Subcutaneous adipose tissue (tissue), 4 donors: Measurements from ENCODE around the gene MIEF1. TPM values are rescaled to one million over a fixed set of nuclear protein-coding genes. Genes with fewer than 3 reads are reported as not detected.

Experiments
- total RNA-seq, 4 donors: library from RNA; depleted of rRNA; stranded (reverse); fragments of >200 nt; gene quantifications; one replicate each; pipeline ENCODE4 v1.1.0, GENCODE V29; 2016
- TF ChIP-seq, protein P1 (sequence below): fragments of 450-650 bp; IDR thresholded peaks from one replicate; pipeline ENCODE4 v1.5.1; 2016; ENCODE audit warnings: low read depth, mild to moderate bottlenecking, control low read depth, antibody characterized with exemption, moderate library complexity

The MIEF1 gene
- total RNA-seq, 4 donors from 2014 or later, result 18.9 to 31.8 (median 22.0) TPM

DNA sequence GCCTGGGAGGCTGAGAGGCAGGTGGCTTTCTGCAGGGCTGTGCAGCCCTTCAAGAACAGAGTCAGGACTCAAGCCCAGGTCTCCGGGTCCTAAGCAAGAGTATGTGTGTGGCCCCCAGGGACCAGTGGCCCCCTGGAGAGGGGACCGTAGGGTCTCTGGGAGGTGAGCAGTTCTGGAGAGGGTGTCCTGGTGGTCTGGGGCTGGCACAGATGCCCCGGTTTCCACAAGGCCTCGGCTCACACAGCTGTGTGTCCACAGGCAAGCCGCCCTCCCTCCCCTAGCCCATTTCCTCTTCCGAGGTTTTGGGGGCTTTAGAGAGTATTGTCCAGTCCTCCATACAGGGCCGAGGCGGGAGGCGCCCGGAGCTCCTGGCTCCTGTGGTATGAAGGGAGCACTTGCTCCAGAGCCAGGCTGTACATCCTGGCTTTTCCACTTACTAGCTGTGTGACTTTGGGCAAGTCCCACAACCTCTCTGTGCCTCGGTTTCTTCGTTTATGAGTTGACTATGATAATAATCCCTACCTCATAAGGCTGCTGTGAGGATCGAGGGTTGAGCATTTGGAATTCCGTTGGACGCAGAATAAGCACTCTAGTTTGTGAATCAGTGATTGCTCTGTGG, 33.9 kb downstream of the MIEF1 start:
- TF ChIP-seq, protein P1, sequence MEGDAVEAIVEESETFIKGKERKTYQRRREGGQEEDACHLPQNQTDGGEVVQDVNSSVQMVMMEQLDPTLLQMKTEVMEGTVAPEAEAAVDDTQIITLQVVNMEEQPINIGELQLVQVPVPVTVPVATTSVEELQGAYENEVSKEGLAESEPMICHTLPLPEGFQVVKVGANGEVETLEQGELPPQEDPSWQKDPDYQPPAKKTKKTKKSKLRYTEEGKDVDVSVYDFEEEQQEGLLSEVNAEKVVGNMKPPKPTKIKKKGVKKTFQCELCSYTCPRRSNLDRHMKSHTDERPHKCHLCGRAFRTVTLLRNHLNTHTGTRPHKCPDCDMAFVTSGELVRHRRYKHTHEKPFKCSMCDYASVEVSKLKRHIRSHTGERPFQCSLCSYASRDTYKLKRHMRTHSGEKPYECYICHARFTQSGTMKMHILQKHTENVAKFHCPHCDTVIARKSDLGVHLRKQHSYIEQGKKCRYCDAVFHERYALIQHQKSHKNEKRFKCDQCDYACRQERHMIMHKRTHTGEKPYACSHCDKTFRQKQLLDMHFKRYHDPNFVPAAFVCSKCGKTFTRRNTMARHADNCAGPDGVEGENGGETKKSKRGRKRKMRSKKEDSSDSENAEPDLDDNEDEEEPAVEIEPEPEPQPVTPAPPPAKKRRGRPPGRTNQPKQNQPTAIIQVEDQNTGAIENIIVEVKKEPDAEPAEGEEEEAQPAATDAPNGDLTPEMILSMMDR, result no peak

DNA sequence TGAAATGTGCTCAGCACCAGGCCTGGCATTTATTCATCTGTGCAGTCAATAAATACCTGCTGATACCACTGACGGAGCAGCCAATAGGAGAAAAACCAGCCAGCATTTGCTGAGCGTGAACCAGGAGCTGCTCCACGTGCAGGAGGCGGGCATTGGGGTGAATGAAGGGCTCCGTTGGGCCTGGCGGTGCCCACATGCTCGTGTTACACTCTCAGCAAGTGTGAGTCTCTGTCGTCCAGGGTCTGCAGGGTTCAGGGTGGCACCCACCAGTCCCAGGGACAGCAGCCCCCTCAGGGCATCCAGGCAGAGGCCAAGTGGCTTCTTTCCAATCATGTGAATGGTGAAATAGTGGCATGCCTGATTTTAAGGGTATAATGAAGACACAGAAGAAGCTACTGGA, 34.6 kb downstream of the MIEF1 start:
- TF ChIP-seq, protein P1, result no peak

DNA sequence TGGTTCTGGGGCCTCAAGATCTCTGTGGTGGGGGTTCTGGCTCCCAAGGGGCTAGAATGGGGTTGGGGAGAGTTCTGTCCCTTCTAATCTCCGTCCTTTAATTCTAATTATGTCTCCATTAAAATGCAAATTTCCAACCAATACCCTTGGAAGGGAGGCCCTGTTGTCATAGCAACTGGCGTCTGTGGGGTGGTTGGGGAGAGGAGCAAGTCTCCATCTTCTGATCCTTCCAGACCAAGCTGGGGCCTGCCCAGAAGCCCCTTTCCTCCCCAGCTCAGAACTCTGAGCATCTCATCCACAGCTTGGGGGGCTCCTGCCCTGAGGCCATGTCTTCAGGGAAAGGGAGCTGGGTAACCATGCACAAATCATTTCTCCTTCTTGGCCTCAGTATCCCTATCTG, 35.9 kb downstream of the MIEF1 start:
- TF ChIP-seq, protein P1, result no peak

DNA sequence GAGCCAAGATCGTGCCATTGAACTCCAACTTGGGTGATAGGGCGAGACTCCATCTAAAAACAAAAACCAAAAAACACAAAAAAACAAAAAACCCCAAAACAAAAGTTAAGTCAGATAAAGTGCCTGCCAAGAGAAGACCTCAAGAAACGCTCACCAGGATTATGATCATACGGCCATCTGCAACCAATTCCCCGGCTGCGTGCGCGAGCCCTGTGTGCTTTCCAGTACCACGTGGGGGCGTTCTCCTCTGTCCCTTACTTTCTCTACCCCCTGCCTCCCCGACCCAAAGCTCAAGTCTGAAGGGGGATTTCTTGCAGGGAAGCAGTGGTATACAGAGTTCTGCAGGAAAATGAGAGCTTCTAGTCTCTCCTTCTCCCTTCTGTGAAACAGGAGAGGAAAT, 41.0 kb downstream of the MIEF1 start:
- TF ChIP-seq, protein P1, result no peak

DNA sequence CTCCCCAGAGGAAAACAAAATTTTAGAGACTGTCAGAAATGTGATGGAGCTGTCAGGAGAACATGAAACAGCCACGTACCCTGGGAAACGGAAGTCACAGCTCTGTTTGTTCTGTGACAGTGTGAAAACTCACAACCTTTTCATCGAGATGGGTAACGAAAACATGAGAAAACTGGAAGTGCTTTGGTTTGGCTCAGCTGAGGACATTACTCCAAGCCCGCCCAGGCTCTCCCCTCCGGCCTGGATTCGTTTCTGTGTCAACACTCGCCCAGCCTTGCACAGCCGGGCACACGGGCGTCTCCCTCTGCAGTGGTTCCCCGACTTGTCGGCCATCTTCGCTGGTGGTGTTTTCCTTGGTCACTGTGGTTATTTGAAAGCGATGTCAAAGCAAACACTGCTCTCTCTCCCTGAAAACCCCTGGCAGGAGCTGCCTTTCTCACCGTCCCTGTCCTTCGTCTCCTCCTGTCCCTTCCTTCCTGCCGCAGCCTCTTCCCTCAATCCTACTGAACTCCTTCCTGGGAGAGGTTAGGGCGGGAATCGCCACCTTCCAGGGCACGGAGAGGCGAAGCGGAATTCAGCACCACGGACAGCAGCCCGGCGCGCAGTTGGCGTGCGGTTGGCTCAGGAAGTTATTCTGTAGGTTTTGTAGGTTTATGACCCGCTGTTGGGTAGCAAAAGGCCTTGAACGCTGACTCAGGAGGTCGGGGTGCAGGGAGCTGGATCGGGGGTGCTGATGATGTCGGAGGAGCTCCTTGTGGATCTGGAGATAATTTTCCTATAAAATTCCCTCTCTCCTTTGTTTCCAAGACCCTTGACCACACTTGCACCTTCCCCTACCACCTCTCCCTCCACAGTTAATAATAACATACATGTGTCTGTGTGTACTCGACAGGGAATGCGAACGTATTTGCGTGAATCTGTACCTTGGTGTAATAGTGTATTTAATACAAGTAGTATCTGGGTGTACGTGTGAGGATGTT, 43.6 kb downstream of the MIEF1 start:
- TF ChIP-seq, protein P1, result no peak

DNA sequence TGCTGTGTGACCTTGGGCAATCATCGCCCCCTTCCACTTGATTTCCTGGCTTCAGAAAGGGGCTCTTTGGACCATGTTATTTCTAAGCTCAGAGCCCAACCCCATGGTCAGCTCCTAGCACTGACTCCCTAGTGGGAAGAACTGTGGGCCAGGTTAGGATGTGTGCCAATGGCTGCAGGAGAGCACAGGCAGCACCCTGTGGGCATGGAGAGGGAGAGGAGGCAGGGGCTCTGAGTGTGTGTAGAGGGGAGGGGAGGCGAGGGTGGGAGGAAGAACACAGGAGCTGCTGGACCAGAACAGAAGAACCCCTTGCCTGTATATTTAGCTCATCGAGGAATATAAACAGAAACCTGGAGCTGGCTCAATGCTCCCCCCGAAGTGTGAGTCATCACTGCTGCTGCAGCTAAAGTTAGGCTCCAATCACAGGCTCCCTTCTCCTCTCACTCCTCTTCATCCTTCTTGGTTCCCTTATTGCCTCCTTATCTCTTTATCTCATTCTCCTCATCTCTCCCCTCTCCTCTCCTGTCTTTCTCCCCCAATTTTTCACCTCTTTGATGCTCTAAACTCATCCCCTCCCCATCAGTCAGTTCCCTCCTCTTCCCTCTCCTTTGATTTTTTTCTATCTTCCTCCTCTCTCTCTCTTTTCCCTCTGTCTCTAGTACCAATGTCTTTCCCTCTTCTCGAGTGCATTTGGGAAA, 44.9 kb downstream of the MIEF1 start:
- TF ChIP-seq, protein P1, result no peak

DNA sequence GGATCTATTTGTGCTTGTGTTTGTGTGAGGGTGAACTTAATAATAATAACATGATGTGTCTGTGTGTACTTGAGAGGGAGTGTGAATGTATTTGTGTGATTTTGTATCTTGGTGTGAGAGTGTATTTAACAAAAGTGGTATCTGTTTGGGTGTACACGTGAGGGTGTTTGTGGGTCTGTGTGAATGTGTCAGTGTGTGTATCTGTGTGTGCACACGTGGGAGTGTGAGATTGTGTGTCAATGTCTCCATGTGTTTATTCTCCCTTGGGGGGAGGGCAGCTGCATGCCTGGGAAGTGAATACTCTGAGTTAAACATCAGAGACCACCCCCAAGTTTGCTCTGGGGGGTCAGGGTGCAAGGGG, 45.5 kb downstream of the MIEF1 start:
- TF ChIP-seq, protein P1, result no peak
